Mesodermal cell (in vitro differentiated cells): ENCODE measurements around the gene IRF2.
"Not testable (repeated sequence)": the region's sequence is repeated elsewhere in the genome, so short reads cannot be mapped to it uniquely, and the experiment has no call there.

Experiments
- H3K27ac ChIP-seq: 2 replicates; pipeline ENCODE4 v1.7.0; 2013; ENCODE audit warnings: mild to moderate bottlenecking, low read depth, low read length, moderate library complexity; ENCODE audit not compliant: severe bottlenecking
- H3K36me3 ChIP-seq: 2 replicates; pipeline ENCODE4 v1.7.1; 2013; ENCODE audit warnings: mild to moderate bottlenecking, low read length, moderate library complexity; ENCODE audit not compliant: control insufficient read depth, insufficient read depth
- H3K4me1 ChIP-seq: one replicate; pipeline ENCODE4 v1.7.1; 2013; ENCODE audit warnings: mild to moderate bottlenecking, low read length; ENCODE audit not compliant: insufficient read depth, control insufficient read depth, poor library complexity, severe bottlenecking
- H3K4me3 ChIP-seq: 2 replicates; pipeline ENCODE4 v1.7.0; 2013; ENCODE audit warnings: low read length, control low read depth, mild to moderate bottlenecking; ENCODE audit not compliant: insufficient read depth, poor library complexity, severe bottlenecking; ENCODE audit errors: extremely low read depth
- H3K9me3 ChIP-seq: 2 replicates; pipeline ENCODE4 v1.7.1; 2013; ENCODE audit warnings: mild to moderate bottlenecking, low read length, moderate library complexity; ENCODE audit not compliant: control insufficient read depth
- WGBS, 2 experiments: methylation state at CpG; one replicate each; pipeline ENCODE4 v1.1.5; 2013; ENCODE audit warnings: missing lambda C conversion rate in 2 of 2; ENCODE audit not compliant: insufficient coverage in 2 of 2; 5-methylcytosine and 5-hydroxymethylcytosine counted together

The IRF2 gene

DNA sequence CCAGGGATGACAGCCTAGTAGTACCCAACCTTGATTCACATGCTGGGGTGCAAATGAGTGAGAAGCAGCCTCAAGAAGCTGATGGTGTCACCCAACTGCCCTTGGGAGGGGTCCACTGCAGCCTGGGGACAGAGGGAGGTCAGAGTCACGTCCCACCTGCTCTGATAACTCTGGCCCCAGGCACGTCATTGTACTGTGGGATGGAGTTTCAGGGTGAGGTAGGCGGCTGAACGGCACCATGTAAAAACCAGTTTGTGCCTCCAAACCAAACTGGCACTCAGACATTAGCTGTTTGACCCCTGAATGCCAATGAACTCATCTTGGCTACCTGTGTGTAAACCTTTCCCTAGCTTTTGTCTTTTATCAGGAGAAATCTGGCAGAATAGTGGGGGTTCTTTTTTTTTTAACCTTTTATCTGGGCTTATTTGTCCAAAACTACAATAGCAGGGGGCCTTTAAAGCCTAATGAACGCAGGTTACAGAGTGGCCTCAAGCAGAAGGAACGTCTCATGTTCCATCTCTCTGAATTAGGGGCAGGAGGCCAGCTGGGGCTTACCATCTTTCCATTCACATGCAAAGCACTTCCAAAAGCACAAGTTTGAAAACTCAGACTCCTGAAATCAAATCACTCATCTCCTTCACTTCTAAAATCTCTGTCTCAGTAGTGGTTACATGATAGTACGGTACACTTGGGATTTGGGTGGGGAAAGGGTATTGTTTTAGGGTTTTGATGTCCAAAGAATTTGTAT lies 89.4 kb downstream of the IRF2 start:
- WGBS, 2 experiments: 71 to 83% methylated on average over 6 of the region's 7 CpGs
- H3K27ac ChIP-seq: no peak overlapping the region
- no peak overlapping the region for H3K4me3 ChIP-seq
- H3K9me3 ChIP-seq: no peaks in the 10 kb centered on the region
- H3K36me3 ChIP-seq: peaks cover 20% of the 10 kb centered on the region
- H3K4me1 ChIP-seq: peaks cover 37% of the 10 kb centered on the region

GRCh38 chr4:184384056-184384809 lies 90.1 kb downstream of the IRF2 start:
- Histone ChIP-seq H3K4me3 (no peak overlapping the region), H3K9me3 (no peaks in the 10 kb centered on the region), H3K36me3 (peaks cover 14% of the 10 kb centered on the region), H3K4me1 (peaks cover 37% of the 10 kb centered on the region), H3K27ac (peak overlapping the region; percentile 72)
- WGBS, 2 experiments: 54 to 75% methylated on average over 7 to 9 of the region's 13 CpGs

DNA sequence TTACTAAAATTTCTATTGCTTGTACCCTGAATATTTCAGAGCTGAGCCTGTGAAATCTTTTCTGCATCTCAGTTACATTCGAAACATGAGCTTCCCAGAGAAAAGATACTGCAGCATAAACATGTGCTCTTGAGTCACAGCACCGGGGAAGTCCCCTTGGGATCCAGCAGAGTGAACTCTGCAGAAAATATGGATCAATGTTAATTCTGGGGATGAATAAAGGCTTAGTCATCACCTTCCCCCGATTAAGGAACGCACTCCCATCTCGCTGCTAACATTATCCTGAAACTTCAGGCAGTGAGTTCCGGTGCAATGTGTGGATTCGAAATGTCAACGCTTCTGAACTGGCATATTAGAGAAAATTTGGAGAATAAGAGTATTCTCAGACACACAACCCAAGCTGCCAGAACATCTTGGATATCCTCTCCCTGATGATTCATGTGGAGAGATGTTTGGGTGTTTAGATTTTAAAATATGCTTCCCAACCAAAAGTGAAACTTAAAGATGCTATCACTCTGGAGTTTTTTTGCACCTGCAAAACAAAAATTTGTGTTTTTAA lies 90.8 kb downstream of the IRF2 start:
- peak overlapping the region; percentile 72 for H3K27ac ChIP-seq
- WGBS, 2 experiments: 58 to 87% methylated on average over 2 to 4 of the region's 8 CpGs

GRCh38 chr4:184382189-184382846 lies 92.0 kb downstream of the IRF2 start:
- WGBS, 2 experiments: 82 to 83% methylated on average over 11 to 12 of the region's 12 CpGs
- no peak overlapping the region for H3K27ac ChIP-seq

More for the DNA sequence above, 90.8 kb downstream of the IRF2 start:
- Histone ChIP-seq H3K4me3 (peak overlapping the region; percentile 5), H3K4me1 (peaks cover 37% of the 10 kb centered on the region), H3K9me3 (no peaks in the 10 kb centered on the region), H3K36me3 (peaks cover 7% of the 10 kb centered on the region)

GRCh38 chr4:184380707-184381106 lies 93.6 kb downstream of the IRF2 start:
- Histone ChIP-seq H3K4me1 (peaks cover 31% of the 10 kb centered on the region), H3K4me3 (no peak overlapping the region), H3K27ac (no peak overlapping the region), H3K36me3 (no peaks in the 10 kb centered on the region), H3K9me3 (no peaks in the 10 kb centered on the region)
- WGBS, 2 experiments: 60 to 89% methylated on average over 1 to 4 of the region's 4 CpGs

More at GRCh38 chr4:184382189-184382846, 92.0 kb downstream of the IRF2 start:
- Histone ChIP-seq H3K4me1 (peaks cover 37% of the 10 kb centered on the region), H3K9me3 (no peaks in the 10 kb centered on the region), H3K4me3 (no peak overlapping the region), H3K36me3 (no peaks in the 10 kb centered on the region)

DNA sequence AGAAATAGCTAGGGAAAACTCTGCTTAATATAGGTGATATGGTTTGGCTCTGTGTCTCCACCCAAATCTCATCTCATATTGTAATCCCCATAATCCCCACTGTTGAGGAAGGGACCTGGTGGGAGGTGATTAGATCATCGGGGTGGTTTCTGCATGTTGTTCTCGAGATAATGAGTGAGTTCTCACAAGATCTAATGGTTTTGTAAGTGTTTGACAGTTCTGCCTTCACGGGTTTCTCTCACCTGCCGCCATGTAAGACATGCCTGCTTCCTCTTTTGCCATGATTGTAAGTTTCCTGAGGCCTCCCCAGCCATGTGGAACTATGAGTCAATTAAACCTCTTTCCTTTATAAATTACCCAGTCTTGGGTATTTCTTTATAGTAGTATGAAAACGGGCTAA lies 94.1 kb downstream of the IRF2 start:
- WGBS, 2 experiments: 90 to 100% methylated on average over 2 to 3 of the region's 5 CpGs
- not testable (repeated sequence) for H3K36me3 ChIP-seq

GRCh38 chr4:184376923-184377322 lies 97.4 kb downstream of the IRF2 start:
- Histone ChIP-seq H3K4me1 (no peaks in the 10 kb centered on the region), H3K4me3 (no peak overlapping the region), H3K9me3 (no peaks in the 10 kb centered on the region), H3K27ac (no peak overlapping the region), H3K36me3 (no peaks in the 10 kb centered on the region)
- no CpG with 5 or more reads among the region's 1 CpG for WGBS, 2 experiments

More for the DNA sequence above, 94.1 kb downstream of the IRF2 start:
- H3K4me3 ChIP-seq, H3K27ac ChIP-seq, H3K9me3 ChIP-seq: not testable (repeated sequence)
- peaks cover 29% of the 10 kb centered on the region for H3K4me1 ChIP-seq

DNA sequence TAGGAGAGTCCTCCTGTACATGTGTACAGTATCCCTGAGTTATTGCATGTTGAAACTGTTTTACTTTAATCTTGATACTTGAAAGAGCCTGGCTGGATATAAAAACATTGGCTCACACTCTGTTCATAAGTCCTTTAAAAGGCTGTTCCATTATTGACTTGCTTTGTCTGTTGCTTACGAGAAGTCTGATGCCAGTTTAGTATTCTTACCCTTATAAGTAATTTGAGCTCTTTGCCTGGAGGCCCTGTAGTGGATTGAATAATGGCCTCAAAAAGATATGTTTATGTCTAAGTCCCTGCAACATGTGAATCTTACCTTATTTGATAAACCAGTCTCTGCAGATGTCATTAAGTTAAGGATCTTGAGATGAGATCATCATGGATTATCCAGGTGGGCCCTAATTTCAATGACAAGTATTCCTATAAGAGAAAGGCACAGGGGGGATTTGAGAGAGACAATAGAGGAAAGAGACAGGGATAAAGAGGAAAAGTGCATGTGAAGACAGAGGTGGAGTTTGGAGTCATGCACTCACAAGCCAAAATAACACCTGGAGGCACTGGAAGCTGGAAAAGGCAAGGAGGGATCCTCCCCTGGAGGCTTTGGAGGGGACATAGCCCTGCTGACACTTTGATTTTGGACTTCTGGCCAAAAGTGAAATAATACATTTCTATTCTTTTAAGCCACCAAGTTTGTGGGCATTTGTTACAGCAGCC lies 98.1 kb downstream of the IRF2 start:
- 100% methylated on average over 1 of the region's 1 CpG; no CpG with 5 or more reads in 1 of the 2 experiments for WGBS, 2 experiments
- no peak overlapping the region for H3K4me3 ChIP-seq
- no peaks in the 10 kb centered on the region for H3K36me3 ChIP-seq
- no peaks in the 10 kb centered on the region for H3K9me3 ChIP-seq
- H3K27ac ChIP-seq: no peak overlapping the region
- H3K4me1 ChIP-seq: no peaks in the 10 kb centered on the region

DNA sequence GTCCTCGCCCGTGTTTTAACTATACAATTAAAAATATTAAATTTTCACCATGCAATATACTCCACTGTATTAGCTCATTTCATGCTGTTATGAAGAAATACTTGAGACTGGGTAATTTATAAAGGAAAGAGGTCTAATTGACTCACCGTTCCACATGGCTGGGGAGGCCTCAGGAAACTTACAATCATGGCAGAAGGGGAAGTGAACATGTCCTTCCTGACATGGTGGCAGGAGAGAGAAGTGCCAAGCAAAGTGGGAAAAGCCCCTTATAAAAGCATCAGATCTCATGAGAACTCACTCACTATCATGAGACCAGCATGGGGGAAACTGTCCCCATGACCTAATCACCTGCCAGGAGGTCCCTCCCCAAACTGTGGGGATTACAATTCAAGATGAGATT lies 98.7 kb downstream of the IRF2 start:
- not testable (repeated sequence) for H3K36me3 ChIP-seq, H3K4me3 ChIP-seq, H3K9me3 ChIP-seq, H3K27ac ChIP-seq, H3K4me1 ChIP-seq
- 100% methylated on average over 1 of the region's 3 CpGs; no CpG with 5 or more reads in 1 of the 2 experiments for WGBS, 2 experiments

DNA sequence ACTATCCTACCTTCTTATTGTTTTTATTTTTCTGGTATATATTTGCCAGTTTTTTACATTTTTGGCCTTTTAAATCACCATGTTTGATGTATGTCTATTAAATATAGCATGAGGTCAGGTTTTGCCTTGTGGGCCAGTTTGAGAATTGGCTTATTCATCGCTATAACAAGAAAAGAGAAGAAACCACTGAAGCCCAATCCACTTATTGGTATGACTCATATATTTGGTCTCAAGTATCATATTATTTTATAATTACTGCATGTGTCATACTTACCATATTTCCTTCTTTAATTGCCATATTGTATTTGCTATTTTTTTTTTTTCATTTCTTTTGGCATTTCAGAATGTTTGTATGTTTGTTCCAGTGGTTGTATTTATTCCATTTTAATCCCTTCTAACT lies 99.3 kb downstream of the IRF2 start:
- 100% methylated on average over 1 of the region's 1 CpG; no CpG with 5 or more reads in 1 of the 2 experiments for WGBS, 2 experiments
- no peaks in the 10 kb centered on the region for H3K36me3 ChIP-seq

More for the DNA sequence above, 99.3 kb downstream of the IRF2 start:
- no peak overlapping the region for H3K27ac ChIP-seq
- no peak overlapping the region for H3K4me3 ChIP-seq
- no peaks in the 10 kb centered on the region for H3K9me3 ChIP-seq
- H3K4me1 ChIP-seq: no peaks in the 10 kb centered on the region
